ENCODE results near the gene SLC50A1.

The SLC50A1 gene

GRCh38 chr1:155174324-155175280 lies 39.0 kb downstream of the SLC50A1 start:
- Histone ChIP-seq H3K36me3 (peaks cover 47% of the 10 kb centered on the region), H3K9ac (peak overlapping the region; percentile 90), H3K4me2 (peak overlapping the region; percentile 99), H3K9me3 (no peaks in the 10 kb centered on the region), H3K4me3 (peak overlapping the region; percentile 84), H3K27me3 (no peaks in the 10 kb centered on the region), H3K27ac (peak overlapping the region; percentile 68), H3K4me1 (peaks cover 62% of the 10 kb centered on the region), H4K20me1 (peaks cover 7% of the 10 kb centered on the region; the same call in 1 of the 2 replicates)
- no peak for TF ChIP-seq Cebpa-rat (IDR thresholded peaks at IDR 0.05)

GRCh38 chr1:155175281-155175926 lies 39.8 kb downstream of the SLC50A1 start:
- H3K27ac ChIP-seq: peak overlapping the region; percentile 68
- H3K9ac ChIP-seq: peak overlapping the region; percentile 90

GRCh38 chr1:155175927-155176371 lies 40.3 kb downstream of the SLC50A1 start:
- Histone ChIP-seq H3K9me3 (no peaks in the 10 kb centered on the region), H4K20me1 (peaks cover 7% of the 10 kb centered on the region; the same call in 1 of the 2 replicates), H3K27ac (0 out of 2 replicates have a peak overlapping the region, but pooled peaks have one; percentile 68), H3K4me3 (peak overlapping the region; percentile 84; the same call in 1 of the 2 replicates), H3K27me3 (no peaks in the 10 kb centered on the region), H3K9ac (peak overlapping the region; percentile 90; the same call in 1 of the 2 replicates), H3K4me2 (peak overlapping the region; percentile 99), H3K36me3 (peaks cover 47% of the 10 kb centered on the region), H3K4me1 (peaks cover 60% of the 10 kb centered on the region)
- TF ChIP-seq Cebpa-rat (IDR thresholded peaks at IDR 0.05): no peak

More at GRCh38 chr1:155175281-155175926, 39.8 kb downstream of the SLC50A1 start:
- Histone ChIP-seq H3K27me3 (no peaks in the 10 kb centered on the region), H3K4me3 (peak overlapping the region; percentile 84), H3K4me1 (peaks cover 62% of the 10 kb centered on the region), H3K9me3 (no peaks in the 10 kb centered on the region), H3K36me3 (peaks cover 47% of the 10 kb centered on the region), H4K20me1 (peaks cover 7% of the 10 kb centered on the region; the same call in 1 of the 2 replicates), H3K4me2 (peak overlapping the region; percentile 99)
- TF ChIP-seq Cebpa-rat (IDR thresholded peaks at IDR 0.05): no peak

- 0 out of 2 replicates have a peak overlapping the region, but pooled peaks have one; percentile 33 for H3K27ac ChIP-seq
- no peak overlapping the region for H3K4me3 ChIP-seq
- H3K4me1 ChIP-seq: peaks cover 54% of the 10 kb centered on the region
- 0 out of 2 replicates have a peak overlapping the region, but pooled peaks have one; percentile 6 for H3K9ac ChIP-seq
- peak overlapping the region; percentile 99 for H3K4me2 ChIP-seq
- no peaks in the 10 kb centered on the region for H3K9me3 ChIP-seq
- TF ChIP-seq Cebpa-rat (IDR thresholded peaks at IDR 0.05): no peak
- peaks cover 48% of the 10 kb centered on the region for H3K36me3 ChIP-seq
- H4K20me1 ChIP-seq: peaks cover 7% of the 10 kb centered on the region; the same call in 1 of the 2 replicates
- no peaks in the 10 kb centered on the region for H3K27me3 ChIP-seq
Observed at GRCh38 chr1:155176544-155177071, 41.0 kb downstream of the SLC50A1 start.

- Histone ChIP-seq H3K27me3 (no peaks in the 10 kb centered on the region), H3K9me3 (no peaks in the 10 kb centered on the region), H3K9ac (peak overlapping the region; percentile 6; the same call in 1 of the 2 replicates), H3K36me3 (peaks cover 55% of the 10 kb centered on the region), H4K20me1 (peaks cover 7% of the 10 kb centered on the region; the same call in 1 of the 2 replicates), H3K4me3 (no peak overlapping the region), H3K27ac (0 out of 2 replicates have a peak overlapping the region, but pooled peaks have one; percentile 33), H3K4me2 (peak overlapping the region; percentile 99), H3K4me1 (peaks cover 48% of the 10 kb centered on the region)
- no peak for TF ChIP-seq Cebpa-rat (IDR thresholded peaks at IDR 0.05)
Observed at GRCh38 chr1:155177192-155177917, 41.7 kb downstream of the SLC50A1 start.

GRCh38 chr1:155177918-155178281 lies 42.2 kb downstream of the SLC50A1 start:
- no peak for TF ChIP-seq Cebpa-rat (IDR thresholded peaks at IDR 0.05)
- Histone ChIP-seq H3K4me1 (peaks cover 51% of the 10 kb centered on the region), H3K9ac (no peak overlapping the region), H4K20me1 (peaks cover 7% of the 10 kb centered on the region; the same call in 1 of the 2 replicates), H3K4me2 (no peak overlapping the region), H3K27ac (no peak overlapping the region), H3K9me3 (no peaks in the 10 kb centered on the region), H3K4me3 (no peak overlapping the region), H3K27me3 (no peaks in the 10 kb centered on the region), H3K36me3 (peaks cover 58% of the 10 kb centered on the region)

- H3K9ac ChIP-seq: no peak overlapping the region
- H3K36me3 ChIP-seq: peaks cover 61% of the 10 kb centered on the region
- no peak overlapping the region for H3K4me2 ChIP-seq
- no peak for TF ChIP-seq Cebpa-rat (IDR thresholded peaks at IDR 0.05)
- peaks cover 7% of the 10 kb centered on the region; the same call in 1 of the 2 replicates for H4K20me1 ChIP-seq
- peaks cover 55% of the 10 kb centered on the region for H3K4me1 ChIP-seq
- H3K27ac ChIP-seq: peak overlapping the region; percentile 22; the same call in 1 of the 2 replicates
- H3K27me3 ChIP-seq: no peaks in the 10 kb centered on the region
- no peaks in the 10 kb centered on the region for H3K9me3 ChIP-seq
- H3K4me3 ChIP-seq: no peak overlapping the region
Observed at GRCh38 chr1:155178441-155179111, 42.9 kb downstream of the SLC50A1 start.

Measured in BLaER1 (cell line).